ENCODE results near the gene C6orf163. TPM values are rescaled to one million over a fixed set of nuclear protein-coding genes. Genes with fewer than 3 reads are reported as not detected.
"Not testable (repeated sequence)": the region's sequence is repeated elsewhere in the genome, so short reads cannot be mapped to it uniquely, and the experiment has no call there.

C6orf163 gene
- total and polyA plus RNA-seq, 2 experiments from 2014 or later = 2.8 to 4.3 TPM

DNA sequence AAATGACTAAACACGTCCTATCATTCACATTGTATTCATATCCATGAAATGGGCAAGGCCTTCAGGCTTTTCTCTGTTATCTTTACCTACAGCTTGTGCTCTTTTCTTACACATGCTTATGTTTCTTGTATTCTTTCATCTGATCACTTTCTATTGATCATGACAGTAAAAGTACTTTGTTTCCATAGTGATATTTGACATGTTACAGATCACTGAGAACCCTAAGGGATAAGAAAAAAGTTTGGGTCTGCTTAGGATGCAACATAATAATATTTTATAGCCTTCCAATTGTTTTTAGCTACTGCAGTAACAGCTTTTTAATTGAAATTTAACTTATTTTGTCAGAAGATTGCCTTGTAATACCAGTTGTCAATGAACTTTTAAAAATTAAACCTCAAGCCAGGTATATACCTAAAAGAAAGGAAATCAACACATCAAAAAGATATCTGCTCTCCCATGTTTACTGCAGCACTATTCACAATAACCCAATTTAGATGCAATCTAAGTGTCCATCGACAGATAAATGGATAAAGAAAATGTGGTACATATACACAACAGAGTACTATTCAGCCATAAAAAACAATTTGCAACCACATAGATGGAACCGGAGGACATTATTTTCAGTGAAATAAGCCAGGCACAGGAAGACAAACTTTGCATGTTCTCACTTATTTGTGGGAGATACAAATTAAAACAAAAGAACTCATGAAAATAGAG lies 25.2 kb upstream of the C6orf163 start:
- no peaks in the 10 kb centered on the region for H3K4me1 ChIP-seq (ENCODE audit: low read depth)
- DNase-seq (ENCODE audit: low read depth in 1 of 2, low spot score in 1 of 2) = no peak
- no peaks in the 10 kb centered on the region for H3K9me3 ChIP-seq (ENCODE audit: low read depth)
- no peak overlapping the region for H3K4me3 ChIP-seq
- H3K27ac ChIP-seq = no peak overlapping the region
- no peaks in the 10 kb centered on the region for H3K27me3 ChIP-seq
- TF ChIP-seq, protein P1, sequence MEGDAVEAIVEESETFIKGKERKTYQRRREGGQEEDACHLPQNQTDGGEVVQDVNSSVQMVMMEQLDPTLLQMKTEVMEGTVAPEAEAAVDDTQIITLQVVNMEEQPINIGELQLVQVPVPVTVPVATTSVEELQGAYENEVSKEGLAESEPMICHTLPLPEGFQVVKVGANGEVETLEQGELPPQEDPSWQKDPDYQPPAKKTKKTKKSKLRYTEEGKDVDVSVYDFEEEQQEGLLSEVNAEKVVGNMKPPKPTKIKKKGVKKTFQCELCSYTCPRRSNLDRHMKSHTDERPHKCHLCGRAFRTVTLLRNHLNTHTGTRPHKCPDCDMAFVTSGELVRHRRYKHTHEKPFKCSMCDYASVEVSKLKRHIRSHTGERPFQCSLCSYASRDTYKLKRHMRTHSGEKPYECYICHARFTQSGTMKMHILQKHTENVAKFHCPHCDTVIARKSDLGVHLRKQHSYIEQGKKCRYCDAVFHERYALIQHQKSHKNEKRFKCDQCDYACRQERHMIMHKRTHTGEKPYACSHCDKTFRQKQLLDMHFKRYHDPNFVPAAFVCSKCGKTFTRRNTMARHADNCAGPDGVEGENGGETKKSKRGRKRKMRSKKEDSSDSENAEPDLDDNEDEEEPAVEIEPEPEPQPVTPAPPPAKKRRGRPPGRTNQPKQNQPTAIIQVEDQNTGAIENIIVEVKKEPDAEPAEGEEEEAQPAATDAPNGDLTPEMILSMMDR (IDR thresholded peaks at IDR 0.05; ENCODE audit: low read depth, low read length) = no peak
- no peaks in the 10 kb centered on the region for H3K36me3 ChIP-seq

DNA sequence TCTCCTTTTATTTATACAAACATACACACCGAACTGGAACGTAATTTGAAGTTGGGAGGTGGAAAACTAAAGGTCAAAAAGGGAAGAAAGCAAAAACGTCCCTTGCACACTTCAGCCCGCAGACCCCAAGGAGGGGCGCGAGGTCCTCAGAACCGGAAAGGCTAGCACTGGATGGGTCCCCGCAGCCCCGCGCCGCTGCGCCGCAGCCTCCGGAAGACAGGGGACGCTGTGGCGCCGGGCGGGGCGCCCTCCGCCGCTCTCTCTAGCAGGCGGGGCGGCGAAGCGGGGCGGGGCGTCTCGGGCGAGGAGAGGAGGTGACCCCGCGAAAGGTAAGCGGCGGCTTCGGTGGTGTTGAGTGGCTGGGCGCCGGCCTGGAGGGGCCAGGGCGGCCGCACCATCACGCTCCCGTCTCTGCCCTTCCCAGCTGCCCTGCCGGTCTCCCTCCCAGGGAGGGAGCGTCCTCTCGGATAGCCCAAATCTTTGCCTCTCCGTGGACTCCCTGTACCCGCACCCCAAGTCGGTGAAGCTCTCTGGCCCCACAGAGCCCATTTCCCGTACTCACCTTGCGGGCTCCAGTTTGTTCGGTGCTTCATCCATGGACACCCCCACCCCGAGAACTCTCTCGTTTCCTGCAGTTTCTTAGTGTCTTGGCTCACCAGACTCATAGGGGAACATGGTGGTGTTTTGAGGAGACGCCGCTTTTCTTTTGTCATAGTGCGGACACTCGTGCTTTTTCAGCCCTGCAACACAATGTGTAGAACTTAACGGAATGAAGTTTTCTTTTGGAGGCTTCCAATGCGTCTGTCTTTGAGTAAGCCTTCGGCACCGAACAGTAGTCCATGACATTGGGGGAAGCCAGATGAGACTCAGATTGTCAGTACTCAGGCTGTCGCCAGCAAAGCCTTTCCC lies 22.1 kb upstream of the C6orf163 start, which contains the start of gene SMIM8:
SMIM8 (plus strand) TSS at position 285 of the 909 bp plus-strand sequence. CDS start 14,444 bp downstream, outside the sequence.
- TF ChIP-seq, protein P1 (IDR thresholded peaks at IDR 0.05; ENCODE audit: low read depth, low read length) = peak; percentile 99
- Histone ChIP-seq H3K4me1 (ENCODE audit: low read depth) (no peaks in the 10 kb centered on the region), H3K27me3 (no peaks in the 10 kb centered on the region), H3K36me3 (no peaks in the 10 kb centered on the region), H3K9me3 (ENCODE audit: low read depth) (no peaks in the 10 kb centered on the region), H3K27ac (peak within 1 kb of the TSS; percentile 66), H3K4me3 (peak within 1 kb of the TSS; percentile 95)
- peak; percentile 75 to 95 for DNase-seq (ENCODE audit: low read depth in 1 of 2, low spot score in 1 of 2)

DNA sequence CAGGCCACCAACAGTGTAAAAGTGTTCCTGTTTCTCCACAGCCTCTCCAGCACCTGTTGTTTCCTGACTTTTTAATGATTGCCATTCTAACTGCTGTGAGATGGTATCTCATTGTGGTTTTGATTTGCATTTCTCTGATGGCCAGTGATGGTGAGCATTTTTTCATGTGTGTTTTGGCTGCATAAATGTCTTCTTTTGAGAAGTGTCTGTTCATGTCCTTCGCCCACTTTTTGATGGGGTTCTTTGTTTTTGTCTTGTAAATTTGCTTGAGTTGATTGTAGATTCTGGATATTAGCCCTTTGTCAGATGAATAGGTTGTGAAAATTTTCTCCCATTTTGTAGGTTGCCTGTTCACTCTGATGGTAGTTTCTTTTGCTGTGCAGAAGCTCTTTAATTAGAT lies 20.7 kb upstream of the C6orf163 start:
- not testable (repeated sequence) for H3K27me3 ChIP-seq; H3K36me3 ChIP-seq; H3K27ac ChIP-seq; H3K9me3 ChIP-seq (ENCODE audit: low read depth); DNase-seq (ENCODE audit: low read depth in 1 of 2, low spot score in 1 of 2); H3K4me1 ChIP-seq (ENCODE audit: low read depth); H3K4me3 ChIP-seq

GRCh38 chr6:87330961-87331360 lies 13.7 kb upstream of the C6orf163 start:
- Histone ChIP-seq H3K27me3 (no peaks in the 10 kb centered on the region), H3K4me3 (no peak overlapping the region), H3K36me3 (no peaks in the 10 kb centered on the region), H3K27ac (no peak overlapping the region), H3K9me3 (ENCODE audit: low read depth) (no peaks in the 10 kb centered on the region), H3K4me1 (ENCODE audit: low read depth) (peaks cover 1% of the 10 kb centered on the region)
- TF ChIP-seq, protein P1 (IDR thresholded peaks at IDR 0.05; ENCODE audit: low read depth, low read length) = no peak
- no peak for DNase-seq (ENCODE audit: low read depth in 1 of 2, low spot score in 1 of 2)

DNA sequence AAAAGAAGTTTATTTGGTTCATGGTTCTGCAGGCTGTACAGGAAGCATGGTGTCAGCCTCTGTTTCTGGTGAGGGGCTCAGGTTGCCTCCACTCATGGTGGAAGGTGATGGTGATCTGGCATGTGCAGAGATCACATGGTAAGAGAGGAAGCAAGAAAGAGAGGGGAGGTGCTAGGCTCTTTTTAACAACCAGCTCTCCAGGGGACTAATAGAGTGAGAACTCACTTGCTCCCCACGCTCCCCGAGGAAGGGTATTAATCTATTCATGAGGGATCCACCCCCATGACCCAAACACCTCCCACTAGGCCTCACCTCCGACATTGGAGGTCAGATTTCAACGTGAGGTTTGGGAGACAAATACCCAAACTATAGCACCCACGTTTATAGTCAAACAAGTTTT lies 11.6 kb upstream of the C6orf163 start:
- H3K27me3 ChIP-seq = no peaks in the 10 kb centered on the region
- peaks cover 14% of the 10 kb centered on the region for H3K4me1 ChIP-seq (ENCODE audit: low read depth)
- no peak overlapping the region for H3K27ac ChIP-seq
- no peaks in the 10 kb centered on the region for H3K36me3 ChIP-seq
- no peak overlapping the region for H3K4me3 ChIP-seq
- DNase-seq (ENCODE audit: low read depth in 1 of 2, low spot score in 1 of 2) = no peak
- no peaks in the 10 kb centered on the region for H3K9me3 ChIP-seq (ENCODE audit: low read depth)
- TF ChIP-seq, protein P1 (IDR thresholded peaks at IDR 0.05; ENCODE audit: low read depth, low read length) = no peak

Measured in cardiac muscle cell (in vitro differentiated cells and primary cell).